ENCODE data around the gene NOP16.

DNA sequence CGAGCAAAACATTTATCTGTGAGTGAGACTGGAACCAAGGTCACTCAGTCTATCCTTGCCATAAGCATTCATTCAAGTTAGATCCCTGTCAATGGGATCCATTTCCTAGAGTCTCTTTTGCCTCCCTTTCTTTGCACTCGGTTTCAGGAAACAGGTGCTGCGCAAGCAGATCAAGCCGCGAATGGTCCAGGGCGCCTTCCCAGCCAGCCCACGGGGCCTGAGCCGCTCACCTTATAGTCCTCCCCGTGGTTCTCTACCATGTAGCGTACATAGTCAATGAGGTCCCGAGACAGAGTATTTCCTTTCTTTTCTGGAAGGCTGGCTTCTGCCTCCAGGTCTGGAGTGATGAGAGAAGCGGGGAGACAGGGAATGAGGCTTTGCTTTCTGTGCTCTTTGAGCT, 3.4 kb downstream of the NOP16 start:
- TF ChIP-seq, protein P1, sequence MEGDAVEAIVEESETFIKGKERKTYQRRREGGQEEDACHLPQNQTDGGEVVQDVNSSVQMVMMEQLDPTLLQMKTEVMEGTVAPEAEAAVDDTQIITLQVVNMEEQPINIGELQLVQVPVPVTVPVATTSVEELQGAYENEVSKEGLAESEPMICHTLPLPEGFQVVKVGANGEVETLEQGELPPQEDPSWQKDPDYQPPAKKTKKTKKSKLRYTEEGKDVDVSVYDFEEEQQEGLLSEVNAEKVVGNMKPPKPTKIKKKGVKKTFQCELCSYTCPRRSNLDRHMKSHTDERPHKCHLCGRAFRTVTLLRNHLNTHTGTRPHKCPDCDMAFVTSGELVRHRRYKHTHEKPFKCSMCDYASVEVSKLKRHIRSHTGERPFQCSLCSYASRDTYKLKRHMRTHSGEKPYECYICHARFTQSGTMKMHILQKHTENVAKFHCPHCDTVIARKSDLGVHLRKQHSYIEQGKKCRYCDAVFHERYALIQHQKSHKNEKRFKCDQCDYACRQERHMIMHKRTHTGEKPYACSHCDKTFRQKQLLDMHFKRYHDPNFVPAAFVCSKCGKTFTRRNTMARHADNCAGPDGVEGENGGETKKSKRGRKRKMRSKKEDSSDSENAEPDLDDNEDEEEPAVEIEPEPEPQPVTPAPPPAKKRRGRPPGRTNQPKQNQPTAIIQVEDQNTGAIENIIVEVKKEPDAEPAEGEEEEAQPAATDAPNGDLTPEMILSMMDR (IDR thresholded peaks at IDR 0.05), result no peak
- TF ChIP-seq POLR2A (IDR thresholded peaks at IDR 0.05), result no peak

Measured in lower leg skin (tissue), 3 donors.